Heart left ventricle (tissue), 16 donors: ENCODE measurements around the gene C1orf146. TPM values are rescaled to one million over a fixed set of nuclear protein-coding genes. Genes with fewer than 3 reads are reported as not detected.

Experiments
- ATAC-seq, 4 donors: fragments of 200-7000 bp; cut with Tn5 transposase; one replicate each; pipeline ENCODE4 v1.9.1; 2020 to 2022; ENCODE audit warnings: moderate library complexity in 4 of 4, mild to moderate bottlenecking in 3 of 4, moderate number of reproducible peaks in 1 of 4
- DNase-seq, 5 donors: peaks; one replicate each; pipeline ENCODE4 v3.0.0-alpha.2; 2020
- H3K27ac ChIP-seq, 12 donors: fragments of 200-600 bp; sonication (generic) in 4 of 12; one replicate each; pipeline versions ENCODE4 v1.5.0 to v1.8.0; 2016 to 2022; ENCODE audit warnings: mild to moderate bottlenecking in 2 of 12
- H3K27me3 ChIP-seq, 9 donors: fragments of 200-600 bp; sonication (generic) in 2 of 9; one replicate each; pipeline versions ENCODE4 v1.5.1 to v1.8.0; 2016 to 2022; ENCODE audit warnings: mild to moderate bottlenecking in 3 of 9
- H3K36me3 ChIP-seq, 9 donors: fragments of 200-600 bp; sonication (generic) in 2 of 9; one replicate each; pipeline versions ENCODE4 v1.5.0 to v1.8.0; 2018 to 2022; ENCODE audit warnings: mild to moderate bottlenecking in 2 of 9
- H3K4me1 ChIP-seq, 12 donors: fragments of 200-600 bp; sonication (generic) in 4 of 12; one replicate each; pipeline versions ENCODE4 v1.5.0 to v1.8.0; 2016 to 2022; ENCODE audit warnings: mild to moderate bottlenecking in 3 of 12
- H3K4me3 ChIP-seq, 12 donors: fragments of 200-600 bp; sonication (generic) in 4 of 12; one replicate each; pipeline versions ENCODE4 v1.5.0 to v1.8.0; 2017 to 2022; ENCODE audit warnings: mild to moderate bottlenecking in 9 of 12, moderate library complexity in 4 of 12
- H3K9me3 ChIP-seq, 12 donors: fragments of 200-600 bp; sonication (generic) in 4 of 12; one replicate each; pipeline versions ENCODE4 v1.5.0 to v1.8.0; 2016 to 2022; ENCODE audit warnings: mild to moderate bottlenecking in 1 of 12
- CTCF ChIP-seq, 12 donors: fragments of 200-600 bp; sonication (generic) in 4 of 12; IDR thresholded peaks; one replicate each; pipeline versions ENCODE4 v1.5.0 to v1.8.0; 2018 to 2022; ENCODE audit warnings: antibody characterized with exemption in 12 of 12, mild to moderate bottlenecking in 5 of 12
- POLR2A ChIP-seq, 2 donors: fragments of 450-650 bp; IDR thresholded peaks; one replicate each; pipeline ENCODE4 v1.6.1; 2017; ENCODE audit warnings: antibody characterized with exemption in 2 of 2, mild to moderate bottlenecking in 2 of 2, moderate library complexity in 2 of 2
- WGBS, 4 donors: extraction: QIAGEN DNeasy Blood & Tissue Kit in 2 of 4; methylation state at CpG; one replicate each; pipeline versions ENCODE4 v1.1.5 to v1.1.7; 2013 to 2018; 5-methylcytosine and 5-hydroxymethylcytosine counted together
- intact Hi-C, 10 donors: fragments of 100-400 bp; cut with DNase I; formaldehyde crosslinking; loops; one replicate each; pipeline versions ENCODE4 v1.11.1 to v1.14.2; 2022
- polyA plus RNA-seq, 2 donors: library from polyadenylated mRNA; stranded (reverse); fragments of 200-250 nt; gene quantifications; one replicate each; pipeline ENCODE4 v1.2.3, GENCODE V29; 2013
- total RNA-seq, 9 donors: library from RNA; depleted of rRNA in 2 of 9; stranded (reverse); fragments of >200 nt in 2 of 9; fragmentation: NEBNext Ultra II Directional in 3 of 9; extraction: Animal tissue kit (Norgen Biotek cat#: 25700) in 3 of 9; gene quantifications; one replicate each; pipeline versions ENCODE4 v1.1.0 to v1.2.4, GENCODE V29; 2016 to 2023
- donor health status: ischemic (EF 13 %, LVEDD 7.1; RV severe dilation, severe dysfunction).
- donor health status: healthy with polysubstance abuse.
- donor health status: DM: no; HTN: yes; CAD: no.
- donor health status: DM: no; HTN: no; CAD: no.
- donor health status: ischemic (EF 25% LVEDD 6.9; RV normal size, moderate dysfunction).
- donor health status: ischemic (EF 25% LVEDD 5.7; RV mildly dilated, moderate dysfunction).
- donor health status: healthy.
- donor health status: DM: yes; HTN: yes; CAD: no.
- donor health status: ischemic (EF 35%, LVEDD 5.7; RV mildly dilated, moderate dysfunction).
- donor health status: nonischemic (EF 11% LVEDD 7.7; RV severe dilation, severe dysfunction).
- donor health status: DM: yes; HTN: yes; CAD: no.
- donor health status: PGD.
- donor health status: ischemic (EF 29% LVEDD 5.4; RV normal size, mild dysfunction).
- donor health status: nonischemic (EF 23%, LVEDD 6.1; RV moderate dilation, normal function).

Gene C1orf146
- total and polyA plus RNA-seq, 11 donors: not detected

GRCh38 chr1:92218559-92218958 lies 844 bp downstream of the C1orf146 start:
- ATAC-seq (no peak), DNase-seq (no peak)
- Histone ChIP-seq H3K27me3 (no peaks in the 10 kb centered on the region), H3K27ac (no peak overlapping the region), H3K9me3 (no peaks in the 10 kb centered on the region), H3K4me3 (no peak overlapping the region), H3K36me3 (no peaks in the 10 kb centered on the region), H3K4me1 (no peaks in the 10 kb centered on the region)
- intact Hi-C loops: no loop called here
- TF ChIP-seq POLR2A (IDR thresholded peaks at IDR 0.05): no peak
- no peak for TF ChIP-seq CTCF (IDR thresholded peaks at IDR 0.05)
- 80 to 84% (median 84%) methylated on average over 14 of the region's 14 CpGs for WGBS, 4 donors

- no peak for ATAC-seq
- no peak overlapping the region for H3K27ac ChIP-seq
- no peaks in the 10 kb centered on the region for H3K36me3 ChIP-seq
- H3K4me1 ChIP-seq: no peaks in the 10 kb centered on the region
- H3K27me3 ChIP-seq: no peaks in the 10 kb centered on the region
- no peak overlapping the region for H3K4me3 ChIP-seq
- no peak for TF ChIP-seq CTCF (IDR thresholded peaks at IDR 0.05)
- no peak for TF ChIP-seq POLR2A (IDR thresholded peaks at IDR 0.05)
- intact Hi-C loops: no loop called here
- no peak for DNase-seq
- no peaks in the 10 kb centered on the region for H3K9me3 ChIP-seq
Measured at GRCh38 chr1:92219028-92219427, 1.3 kb downstream of the C1orf146 start.

GRCh38 chr1:92228401-92228800 lies 10.7 kb downstream of the C1orf146 start:
- no peaks in the 10 kb centered on the region for H3K27me3 ChIP-seq
- no peak for TF ChIP-seq POLR2A (IDR thresholded peaks at IDR 0.05)
- TF ChIP-seq CTCF (IDR thresholded peaks at IDR 0.05): no peak
- 58 to 67% (median 64%) methylated on average over 3 of the region's 3 CpGs for WGBS, 4 donors
- no peak overlapping the region for H3K4me3 ChIP-seq
- no peak overlapping the region for H3K27ac ChIP-seq
- intact Hi-C loops: no loop called here
- no peaks in the 10 kb centered on the region for H3K9me3 ChIP-seq
- no peaks in the 10 kb centered on the region for H3K36me3 ChIP-seq
- H3K4me1 ChIP-seq: no peaks in the 10 kb centered on the region
- no peak for ATAC-seq
- no peak for DNase-seq

- TF ChIP-seq CTCF (IDR thresholded peaks at IDR 0.05): no peak
- no peak for TF ChIP-seq POLR2A (IDR thresholded peaks at IDR 0.05)
- no peaks in the 10 kb centered on the region for H3K36me3 ChIP-seq
- ATAC-seq: no peak
- H3K4me3 ChIP-seq: no peak overlapping the region
- intact Hi-C loops: no loop called here
- no peaks in the 10 kb centered on the region for H3K9me3 ChIP-seq
- no peak overlapping the region for H3K27ac ChIP-seq
- H3K27me3 ChIP-seq: no peaks in the 10 kb centered on the region
- no peak for DNase-seq
- H3K4me1 ChIP-seq: no peaks in the 10 kb centered on the region
- 84 to 92% (median 90%) methylated on average over 1 of the region's 1 CpG for WGBS, 4 donors
Measured at GRCh38 chr1:92230736-92231135, 13.0 kb downstream of the C1orf146 start.
